Neural progenitor cell (in vitro differentiated cells): ENCODE results near the gene RNF146. TPM values are rescaled to one million over a fixed set of nuclear protein-coding genes. Genes with fewer than 3 reads are reported as not detected.

Experiments used
- DNase-seq: peaks from one replicate; pipeline ENCODE4 v3.0.0-alpha.2; 2016; ENCODE audit warnings: low spot score
- H2AFZ ChIP-seq: fragments of 200-600 bp; sonication (generic); replicated peaks from 2 replicates; pipeline ENCODE4 v1.6.1; 2016; ENCODE audit warnings: antibody characterized with exemption
- H3F3A ChIP-seq: fragments of 200-600 bp; sonication (generic); 2 replicates; pipeline ENCODE4 v1.6.1; 2016; ENCODE audit warnings: antibody characterized with exemption, low read depth
- H3K27ac ChIP-seq: fragments of 200-600 bp; sonication (generic); 2 replicates; pipeline ENCODE4 v1.5.1; 2016; ENCODE audit warnings: mild to moderate bottlenecking
- H3K27me3 ChIP-seq: fragments of 200-600 bp; sonication (generic); 2 replicates; pipeline ENCODE4 v1.6.1; 2016; ENCODE audit warnings: mild to moderate bottlenecking, moderate library complexity
- H3K36me3 ChIP-seq: fragments of 200-600 bp; sonication (generic); 2 replicates; pipeline ENCODE4 v1.5.1; 2016
- H3K4me1 ChIP-seq: fragments of 200-600 bp; sonication (generic); 2 replicates; pipeline ENCODE4 v1.6.1; 2016; ENCODE audit warnings: mixed run types
- H3K4me2 ChIP-seq: fragments of 200-600 bp; sonication (generic); 2 replicates; pipeline ENCODE4 v1.6.1; 2016
- H3K4me3 ChIP-seq: fragments of 200-600 bp; sonication (generic); 2 replicates; pipeline ENCODE4 v1.5.1; 2016
- H3K79me2 ChIP-seq: fragments of 200-600 bp; sonication (generic); 2 replicates; pipeline ENCODE4 v1.6.1; 2016; ENCODE audit warnings: low read depth
- H3K9ac ChIP-seq: fragments of 200-600 bp; sonication (generic); 2 replicates; pipeline ENCODE4 v1.6.1; 2016
- H3K9me3 ChIP-seq: fragments of 200-600 bp; sonication (generic); 2 replicates; pipeline ENCODE4 v1.5.1; 2016; ENCODE audit warnings: low read depth
- H4K20me1 ChIP-seq: fragments of 200-600 bp; sonication (generic); 2 replicates; pipeline ENCODE4 v1.6.1; 2016; ENCODE audit warnings: low read depth
- H3K27ac Mint-ChIP-seq: 3 replicates; pipeline ENCODE4 v1.8.0; 2021; ENCODE audit warnings: mixed read lengths
- H3K27me3 Mint-ChIP-seq: 2 replicates; pipeline ENCODE4 v1.8.0; 2022; ENCODE audit warnings: low read depth, mild to moderate bottlenecking, inconsistent platforms, moderate library complexity, mixed read lengths; ENCODE audit not compliant: insufficient read depth
- H3K36me3 Mint-ChIP-seq: 3 replicates; pipeline ENCODE4 v1.8.0; 2021; ENCODE audit warnings: mixed read lengths
- H3K4me1 Mint-ChIP-seq: 3 replicates; pipeline ENCODE4 v1.8.0; 2021; ENCODE audit warnings: mixed read lengths
- H3K4me3 Mint-ChIP-seq: 3 replicates; pipeline ENCODE4 v1.8.0; 2021; ENCODE audit warnings: mild to moderate bottlenecking, moderate library complexity, mixed read lengths
- H3K9me3 Mint-ChIP-seq: 3 replicates; pipeline ENCODE4 v1.8.0; 2020; ENCODE audit warnings: mixed read lengths
- CTCF ChIP-seq: fragments of 200-600 bp; sonication (generic); IDR thresholded peaks from 2 replicates; pipeline ENCODE4 v1.5.1; 2017; ENCODE audit warnings: antibody characterized with exemption, mild to moderate bottlenecking
- EZH2 ChIP-seq: fragments of 200-600 bp; sonication (generic); IDR thresholded peaks from 2 replicates; pipeline ENCODE4 v1.6.1; 2017; ENCODE audit warnings: antibody characterized with exemption, mild to moderate bottlenecking, moderate library complexity
- EZH2phosphoT487 ChIP-seq: fragments of 200-600 bp; sonication (generic); IDR thresholded peaks from 2 replicates; pipeline ENCODE4 v1.6.1; 2017; ENCODE audit warnings: antibody characterized with exemption
- total RNA-seq: library from RNA; depleted of rRNA; stranded (reverse); fragments of >200 nt; gene quantifications from 2 replicates; pipeline ENCODE4 v1.2.3, GENCODE V29; 2015; ENCODE audit warnings: low replicate concordance

Gene RNF146
- total RNA-seq, 1 donor from 2014 or later: 115 TPM

- Mint-ChIP-seq H3K27ac (no peak overlapping the region), H3K36me3 (no peaks in the 10 kb centered on the region), H3K9me3 (no peaks in the 10 kb centered on the region), H3K4me1 (peaks cover 10% of the 10 kb centered on the region), H3K27me3 (peaks cover 2% of the 10 kb centered on the region), H3K4me3 (no peak overlapping the region)
- DNase-seq: no peak
- H2AFZ ChIP-seq: no peak overlapping the region
- no peaks in the 10 kb centered on the region for H3K27me3 ChIP-seq
- H3F3A ChIP-seq: peaks cover 22% of the 10 kb centered on the region
- H3K4me1 ChIP-seq: peaks cover 6% of the 10 kb centered on the region
- no peak overlapping the region for H3K4me3 ChIP-seq
- no peak for TF ChIP-seq EZH2
- no peak for TF ChIP-seq EZH2phosphoT487
- no peak for TF ChIP-seq CTCF
- no peaks in the 10 kb centered on the region for H3K9me3 ChIP-seq
- no peak overlapping the region for H3K9ac ChIP-seq
- no peaks in the 10 kb centered on the region for H4K20me1 ChIP-seq
- H3K79me2 ChIP-seq: peaks cover 12% of the 10 kb centered on the region
- no peak overlapping the region for H3K27ac ChIP-seq
- no peak overlapping the region for H3K4me2 ChIP-seq
- H3K36me3 ChIP-seq: no peaks in the 10 kb centered on the region
Observed at GRCh38 chr6:127262896-127263295, 3.8 kb upstream of the RNF146 start.

GRCh38 chr6:127263481-127263880 is 3.2 kb upstream of the RNF146 start:
- peaks cover 10% of the 10 kb centered on the region for H3K4me1 ChIP-seq
- no peaks in the 10 kb centered on the region for H3K9me3 Mint-ChIP-seq

GRCh38 chr6:127266892-127267645 is 405 bp downstream of the RNF146 start:
- peaks cover 22% of the 10 kb centered on the region for H3F3A ChIP-seq
- H3K4me3 ChIP-seq: peak overlapping the region; percentile 91
- H3K36me3 Mint-ChIP-seq: peaks cover 12% of the 10 kb centered on the region
- H3K27ac Mint-ChIP-seq: peak overlapping the region; percentile 100
- no peaks in the 10 kb centered on the region for H3K9me3 ChIP-seq
- no peaks in the 10 kb centered on the region for H3K36me3 ChIP-seq
- H3K9ac ChIP-seq: peak overlapping the region; percentile 87
- peaks cover 2% of the 10 kb centered on the region for H3K9me3 Mint-ChIP-seq
- H3K4me1 ChIP-seq: peaks cover 30% of the 10 kb centered on the region
- peaks cover 29% of the 10 kb centered on the region for H3K4me1 Mint-ChIP-seq
- TF ChIP-seq EZH2: no peak
- TF ChIP-seq EZH2phosphoT487: no peak
- no peak for TF ChIP-seq CTCF
- H3K4me3 Mint-ChIP-seq: peak overlapping the region; percentile 100
- H2AFZ ChIP-seq: peak overlapping the region; percentile 92
- H3K4me2 ChIP-seq: peak overlapping the region; percentile 90
- H3K27me3 ChIP-seq: no peaks in the 10 kb centered on the region
- DNase-seq: peak; percentile 76
- H3K27me3 Mint-ChIP-seq: peaks cover 2% of the 10 kb centered on the region
- H4K20me1 ChIP-seq: peaks cover 39% of the 10 kb centered on the region
- H3K79me2 ChIP-seq: peaks cover 54% of the 10 kb centered on the region
- H3K27ac ChIP-seq: peak overlapping the region; percentile 96

More at GRCh38 chr6:127263481-127263880, 3.2 kb upstream of the RNF146 start:
- Histone ChIP-seq H3K9ac (no peak overlapping the region), H3K27ac (no peak overlapping the region), H3F3A (peaks cover 22% of the 10 kb centered on the region), H3K36me3 (no peaks in the 10 kb centered on the region), H2AFZ (no peak overlapping the region), H4K20me1 (peaks cover 3% of the 10 kb centered on the region), H3K9me3 (no peaks in the 10 kb centered on the region), H3K4me3 (no peak overlapping the region), H3K79me2 (peaks cover 18% of the 10 kb centered on the region), H3K27me3 (no peaks in the 10 kb centered on the region), H3K4me2 (no peak overlapping the region)
- peaks cover 14% of the 10 kb centered on the region for H3K4me1 Mint-ChIP-seq
- TF ChIP-seq CTCF (no peak), EZH2 (no peak), EZH2phosphoT487 (no peak)
- no peak for DNase-seq
- H3K27me3 Mint-ChIP-seq: peaks cover 2% of the 10 kb centered on the region
- no peaks in the 10 kb centered on the region for H3K36me3 Mint-ChIP-seq
- H3K27ac Mint-ChIP-seq: no peak overlapping the region
- no peak overlapping the region for H3K4me3 Mint-ChIP-seq
